ENCODE results near the gene PAK6. TPM values are rescaled to one million over a fixed set of nuclear protein-coding genes. Genes with fewer than 3 reads are reported as not detected.

Gene PAK6
- total RNA-seq, 1 donor from 2014 or later = 19.9 TPM

GRCh38 chr15:40251486-40252140 is 12.8 kb downstream of the PAK6 start:
- H3K27ac ChIP-seq = peak overlapping the region; percentile 61
- H3K4me3 ChIP-seq = peak overlapping the region in 1 of 2 donors; percentile 57
- H3K4me1 ChIP-seq = peaks cover 50% of the 10 kb centered on the region
- TF ChIP-seq POLR2A (IDR thresholded peaks at IDR 0.05) (no peak), POLR2AphosphoS5 (IDR thresholded peaks at IDR 0.05; ENCODE audit: insufficient read depth in 1 of 2, low read depth in 1 of 2) (no peak)
- TF ChIP-seq, protein P1, sequence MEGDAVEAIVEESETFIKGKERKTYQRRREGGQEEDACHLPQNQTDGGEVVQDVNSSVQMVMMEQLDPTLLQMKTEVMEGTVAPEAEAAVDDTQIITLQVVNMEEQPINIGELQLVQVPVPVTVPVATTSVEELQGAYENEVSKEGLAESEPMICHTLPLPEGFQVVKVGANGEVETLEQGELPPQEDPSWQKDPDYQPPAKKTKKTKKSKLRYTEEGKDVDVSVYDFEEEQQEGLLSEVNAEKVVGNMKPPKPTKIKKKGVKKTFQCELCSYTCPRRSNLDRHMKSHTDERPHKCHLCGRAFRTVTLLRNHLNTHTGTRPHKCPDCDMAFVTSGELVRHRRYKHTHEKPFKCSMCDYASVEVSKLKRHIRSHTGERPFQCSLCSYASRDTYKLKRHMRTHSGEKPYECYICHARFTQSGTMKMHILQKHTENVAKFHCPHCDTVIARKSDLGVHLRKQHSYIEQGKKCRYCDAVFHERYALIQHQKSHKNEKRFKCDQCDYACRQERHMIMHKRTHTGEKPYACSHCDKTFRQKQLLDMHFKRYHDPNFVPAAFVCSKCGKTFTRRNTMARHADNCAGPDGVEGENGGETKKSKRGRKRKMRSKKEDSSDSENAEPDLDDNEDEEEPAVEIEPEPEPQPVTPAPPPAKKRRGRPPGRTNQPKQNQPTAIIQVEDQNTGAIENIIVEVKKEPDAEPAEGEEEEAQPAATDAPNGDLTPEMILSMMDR (IDR thresholded peaks at IDR 0.05) = no peak
- H3K36me3 ChIP-seq = no peaks in the 10 kb centered on the region
- no peaks in the 10 kb centered on the region for H3K27me3 ChIP-seq
- DNase-seq (ENCODE audit: extremely low spot score in 2 of 2) = no peak
- intact Hi-C loops (cut with DNase I) = no loop called here
- no peaks in the 10 kb centered on the region for H3K9me3 ChIP-seq

DNA sequence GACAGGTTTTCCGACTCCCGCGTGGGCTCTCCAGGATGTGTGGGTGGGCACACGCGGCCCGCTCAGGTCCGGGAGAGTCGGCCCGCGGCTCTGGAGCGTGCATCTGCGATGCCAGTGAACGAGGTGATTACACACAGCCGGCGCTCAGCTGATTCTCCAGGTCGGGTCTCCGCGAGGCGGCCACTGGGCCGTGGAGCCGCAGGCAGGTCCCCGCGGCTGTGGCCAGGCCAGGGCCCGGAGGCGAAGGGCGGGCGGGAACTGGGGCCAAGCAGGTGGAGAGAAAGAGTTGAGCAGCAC is 13.2 kb downstream of the PAK6 start:
- intact Hi-C loops (cut with DNase I) = no loop called here
- TF ChIP-seq POLR2AphosphoS5 (IDR thresholded peaks at IDR 0.05; ENCODE audit: insufficient read depth in 1 of 2, low read depth in 1 of 2) = no peak
- no peak for TF ChIP-seq POLR2A (IDR thresholded peaks at IDR 0.05)
- TF ChIP-seq, protein P1 (IDR thresholded peaks at IDR 0.05) = no peak
- no peaks in the 10 kb centered on the region for H3K27me3 ChIP-seq
- H3K27ac ChIP-seq = peak overlapping the region; percentile 61
- peak overlapping the region; percentile 49 to 57 for H3K4me3 ChIP-seq
- H3K4me1 ChIP-seq = peaks cover 50% of the 10 kb centered on the region
- no peak for DNase-seq (ENCODE audit: extremely low spot score in 2 of 2)
- no peaks in the 10 kb centered on the region for H3K36me3 ChIP-seq
- H3K9me3 ChIP-seq = no peaks in the 10 kb centered on the region

- H3K4me3 ChIP-seq = peak overlapping the region; percentile 49 to 57
- TF ChIP-seq POLR2A (IDR thresholded peaks at IDR 0.05) (no peak), POLR2AphosphoS5 (IDR thresholded peaks at IDR 0.05; ENCODE audit: insufficient read depth in 1 of 2, low read depth in 1 of 2) (no peak)
- TF ChIP-seq, protein P1 (IDR thresholded peaks at IDR 0.05) = no peak
- peak overlapping the region; percentile 61 for H3K27ac ChIP-seq
- no peaks in the 10 kb centered on the region for H3K9me3 ChIP-seq
- intact Hi-C loops (cut with DNase I) = no loop called here
- no peaks in the 10 kb centered on the region for H3K27me3 ChIP-seq
- H3K4me1 ChIP-seq = peaks cover 50% of the 10 kb centered on the region
- H3K36me3 ChIP-seq = no peaks in the 10 kb centered on the region
- no peak for DNase-seq (ENCODE audit: extremely low spot score in 2 of 2)
Measured at GRCh38 chr15:40252438-40253166, 13.7 kb downstream of the PAK6 start.

GRCh38 chr15:40253167-40253790 is 14.4 kb downstream of the PAK6 start:
- TF ChIP-seq POLR2AphosphoS5 (IDR thresholded peaks at IDR 0.05; ENCODE audit: insufficient read depth in 1 of 2, low read depth in 1 of 2) = no peak
- Histone ChIP-seq H3K27ac (peak overlapping the region; percentile 61), H3K36me3 (no peaks in the 10 kb centered on the region), H3K9me3 (no peaks in the 10 kb centered on the region), H3K4me3 (peak overlapping the region; percentile 49 to 57), H3K4me1 (peaks cover 48% of the 10 kb centered on the region), H3K27me3 (no peaks in the 10 kb centered on the region)
- no peak for DNase-seq (ENCODE audit: extremely low spot score in 2 of 2)
- intact Hi-C loops (cut with DNase I) = no loop called here

DNA sequence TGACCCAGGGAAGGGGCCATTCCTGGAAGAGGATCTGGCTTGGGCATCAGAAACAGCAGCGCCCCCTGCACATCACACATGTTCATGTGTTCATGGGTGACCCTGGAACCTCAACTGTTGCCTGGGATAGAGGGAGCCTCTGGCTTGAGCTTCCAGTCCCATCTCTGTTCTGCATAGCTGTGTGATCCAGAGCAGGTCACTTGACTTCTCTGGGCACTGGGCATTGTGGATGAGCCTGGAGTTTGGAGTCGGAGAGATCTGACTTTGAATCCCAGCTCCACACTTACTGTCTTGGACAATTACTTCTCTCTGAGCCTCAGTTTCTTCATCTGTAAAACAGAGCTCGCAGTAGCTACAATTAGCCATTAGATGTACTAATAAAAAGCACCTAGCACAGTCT is 15.6 kb downstream of the PAK6 start:
- TF ChIP-seq POLR2AphosphoS5 (IDR thresholded peaks at IDR 0.05; ENCODE audit: insufficient read depth in 1 of 2, low read depth in 1 of 2) (no peak), POLR2A (IDR thresholded peaks at IDR 0.05) (no peak)
- TF ChIP-seq, protein P1 (IDR thresholded peaks at IDR 0.05) = no peak
- Histone ChIP-seq H3K9me3 (no peaks in the 10 kb centered on the region), H3K27ac (no peak overlapping the region), H3K36me3 (no peaks in the 10 kb centered on the region), H3K27me3 (no peaks in the 10 kb centered on the region), H3K4me3 (no peak overlapping the region), H3K4me1 (peaks cover 36% of the 10 kb centered on the region)
- intact Hi-C loops (cut with DNase I) = no loop called here
- DNase-seq (ENCODE audit: extremely low spot score in 2 of 2) = no peak

All from vagina (tissue), 2 donors.